Dedifferentiated amniotic fluid mesenchymal stem cell (primary cell): ENCODE results near the gene MYLK3.

Experiments used
- DNase-seq: peaks from one replicate; pipeline ENCODE4 v3.0.0-alpha.2; 2016; ENCODE audit errors: extremely low spot score

The MYLK3 gene

DNA sequence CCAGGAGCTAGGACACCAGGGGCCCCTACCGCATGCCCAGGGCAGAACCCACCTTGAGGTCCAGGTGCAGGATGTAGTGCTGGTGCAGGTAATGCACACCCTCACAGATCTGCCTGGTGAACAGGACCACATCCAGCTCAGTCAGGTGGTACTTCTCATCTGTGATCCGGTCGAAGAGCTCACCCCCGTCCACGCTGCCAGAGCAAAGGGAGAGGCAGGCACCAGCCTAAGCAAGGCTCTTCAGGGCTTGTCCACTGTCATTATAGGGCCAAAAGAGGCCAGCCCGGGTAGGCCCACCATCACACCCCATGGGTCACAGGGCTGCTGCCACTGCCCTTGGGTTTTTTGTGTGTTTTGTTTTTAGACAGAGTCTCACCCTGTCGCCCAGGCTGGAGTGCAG is 21.0 kb downstream of the MYLK3 start:
- DNase-seq = no peak

DNA sequence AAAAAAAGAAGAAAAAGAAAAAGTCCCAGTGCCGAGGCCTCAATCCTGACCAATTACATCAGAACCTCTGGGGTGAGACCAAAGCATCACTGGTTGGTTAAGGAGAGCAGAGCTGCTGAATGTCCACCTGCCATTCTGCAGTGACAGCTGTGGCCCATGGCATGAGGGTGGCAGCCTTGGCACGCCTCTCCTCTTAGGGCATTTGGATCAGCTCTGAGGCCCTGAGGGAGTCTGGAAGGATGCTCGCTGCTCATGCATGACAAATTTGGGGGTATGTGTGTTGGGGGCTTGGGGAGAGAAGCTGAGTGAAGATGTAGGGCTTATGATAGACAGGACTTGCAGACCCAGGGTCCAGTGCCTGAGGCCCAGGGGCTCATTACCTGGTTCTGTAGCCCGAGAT is 26.3 kb downstream of the MYLK3 start:
- DNase-seq = no peak

DNA sequence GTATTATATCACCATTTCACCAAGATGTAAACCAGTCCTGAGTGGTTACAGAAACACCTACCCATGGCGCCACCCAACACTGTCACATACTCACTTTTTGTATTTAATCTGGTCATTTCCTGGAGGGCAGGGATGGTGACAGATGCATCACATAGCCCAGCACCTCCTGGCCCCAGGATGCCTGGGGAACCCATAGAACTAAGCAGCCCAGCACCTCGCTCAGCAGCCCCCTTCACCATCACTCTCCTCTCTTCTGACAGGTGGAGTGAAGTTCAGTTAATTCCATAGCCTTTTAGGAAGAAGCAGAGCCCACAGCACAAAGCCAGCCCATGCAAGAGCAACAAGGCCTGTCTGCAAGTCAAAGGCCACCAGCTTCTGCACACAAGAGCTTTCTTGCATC is 27.5 kb downstream of the MYLK3 start:
- no peak for DNase-seq

DNA sequence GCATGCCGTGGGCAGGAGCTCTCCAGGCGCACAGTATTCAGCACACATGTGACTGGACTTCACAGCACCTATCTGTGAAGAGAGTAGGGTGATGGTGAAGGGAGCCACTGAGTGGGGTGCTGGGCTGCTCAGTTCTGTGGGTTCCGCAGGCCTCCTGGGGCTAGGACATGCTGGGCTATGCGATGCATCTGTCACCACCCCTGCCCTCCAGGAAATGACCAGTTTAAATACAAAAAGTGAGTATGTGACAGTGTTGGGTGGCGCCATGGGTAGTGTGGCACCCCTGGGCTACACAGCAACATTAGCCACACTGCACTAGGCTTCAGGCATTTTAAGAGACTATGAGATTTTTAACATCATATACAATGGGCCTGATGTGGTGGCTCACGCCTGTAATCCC is 28.6 kb downstream of the MYLK3 start:
- DNase-seq = no peak

DNA sequence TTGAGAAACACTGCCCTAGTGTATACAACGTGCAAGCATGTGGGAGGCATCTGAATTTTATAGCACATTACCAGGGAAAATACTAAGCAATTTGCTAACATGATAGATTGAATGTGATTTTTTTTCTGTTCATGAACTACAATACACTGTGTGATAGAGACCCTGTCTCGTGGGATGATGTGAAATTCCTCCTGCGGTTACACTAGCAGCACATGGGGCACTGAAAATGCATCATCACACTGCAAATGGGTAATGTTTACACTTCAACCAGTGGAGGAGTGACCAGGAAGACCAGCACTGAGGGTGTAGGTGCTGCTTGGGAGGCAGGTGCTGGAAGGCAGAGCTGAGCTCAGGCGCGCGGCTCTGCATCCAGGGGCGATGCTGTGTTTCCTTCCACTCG is 29.9 kb downstream of the MYLK3 start:
- no peak for DNase-seq

DNA sequence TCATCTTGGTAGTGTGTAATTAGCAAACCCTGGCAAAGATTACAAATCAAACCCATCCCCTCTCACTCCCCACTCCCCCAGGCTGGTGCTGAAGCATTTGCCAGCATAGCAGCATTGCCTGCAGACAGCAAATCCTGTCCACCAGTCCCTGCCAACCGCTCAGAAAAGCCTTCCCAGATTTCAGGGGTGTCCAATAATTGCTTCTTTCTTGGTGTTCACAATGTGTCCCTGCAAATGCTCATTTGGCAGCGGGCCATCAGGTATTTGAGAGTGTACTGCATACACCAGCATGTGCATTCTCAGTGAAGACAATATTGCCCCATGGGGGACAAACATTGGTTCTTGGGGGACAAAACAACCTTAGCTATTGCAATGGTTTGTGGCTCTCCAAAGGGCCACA is 30.5 kb downstream of the MYLK3 start:
- DNase-seq = no peak

DNA sequence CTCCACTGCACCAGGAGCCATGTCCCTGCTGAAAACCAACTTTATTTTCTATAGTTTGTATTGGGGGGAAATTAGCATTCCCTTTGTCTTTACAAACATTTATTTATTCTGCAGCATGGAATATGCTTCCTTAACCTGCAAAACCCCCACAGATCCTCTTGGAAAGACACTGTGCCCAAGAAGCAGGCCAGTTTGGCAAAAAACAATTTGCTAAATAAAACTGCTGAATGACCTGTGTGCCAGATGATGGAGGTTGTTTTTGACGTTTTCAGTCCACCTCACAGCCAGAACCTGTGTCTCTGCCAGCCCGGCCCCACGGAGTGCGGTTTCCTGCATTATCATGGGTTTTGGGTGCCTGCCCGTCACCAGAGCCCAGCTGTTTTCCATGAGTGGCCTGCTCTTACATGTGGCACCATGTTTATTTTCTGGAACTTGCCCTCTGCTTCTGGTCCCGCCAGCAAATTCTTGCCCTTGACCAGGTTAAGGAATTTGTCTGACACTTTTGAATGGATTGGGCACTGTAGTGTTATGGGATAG is 32.3 kb downstream of the MYLK3 start:
- no peak for DNase-seq

DNA sequence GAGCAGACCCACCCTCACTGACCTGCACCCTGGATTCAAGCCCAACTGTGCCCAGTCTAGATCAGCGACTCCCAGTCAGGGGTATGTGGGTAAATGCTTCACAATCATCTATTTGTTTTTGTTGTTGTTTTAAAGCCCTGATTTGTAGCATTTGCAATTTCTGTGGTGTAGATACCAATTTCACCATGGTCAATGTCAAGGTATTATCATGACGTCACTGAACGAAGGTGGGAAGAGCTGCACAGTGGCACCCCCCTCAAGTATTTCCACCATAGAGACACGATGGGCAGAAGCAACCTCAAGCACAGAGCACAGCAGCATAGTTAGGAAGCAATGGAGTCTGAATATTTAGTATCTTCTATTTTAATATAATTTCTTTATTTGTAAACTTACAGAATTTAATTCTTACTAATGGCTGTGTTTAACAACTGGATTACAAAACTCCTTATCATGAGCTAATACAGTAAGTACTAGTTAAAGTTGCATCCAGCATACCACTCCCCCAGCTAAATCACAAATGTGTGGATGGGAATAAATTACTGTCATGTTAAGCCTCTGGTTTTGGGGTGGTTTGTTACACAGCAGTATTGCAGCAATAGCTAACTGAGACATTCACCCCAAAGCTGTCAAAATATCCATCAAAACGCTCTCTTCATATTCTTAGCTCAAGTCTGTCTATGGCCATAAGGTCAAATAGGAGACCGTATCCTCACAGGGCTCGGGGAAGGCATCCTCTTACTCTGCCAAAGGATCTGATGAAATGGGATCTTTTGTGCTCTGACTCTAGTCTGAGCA is 33.1 kb downstream of the MYLK3 start:
- no peak for DNase-seq

DNA sequence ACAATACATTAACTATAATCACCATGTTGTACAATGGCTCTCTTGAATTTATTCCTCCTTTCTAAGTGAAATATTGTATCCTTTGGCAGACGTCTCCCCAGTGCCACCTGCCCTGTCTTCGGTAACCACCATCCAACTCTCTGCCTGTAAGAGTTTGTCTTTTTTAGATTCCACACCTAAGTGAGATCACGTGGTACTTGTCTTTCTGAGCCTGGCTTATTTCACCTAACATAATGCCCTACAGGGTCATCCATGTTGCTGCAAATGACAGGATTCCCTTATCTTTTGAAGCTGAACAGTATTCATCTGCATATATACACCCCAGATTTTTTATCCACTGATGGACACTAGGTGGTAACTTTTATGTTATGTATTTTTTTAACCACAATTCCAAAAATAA is 34.5 kb downstream of the MYLK3 start:
- DNase-seq = no peak

DNA sequence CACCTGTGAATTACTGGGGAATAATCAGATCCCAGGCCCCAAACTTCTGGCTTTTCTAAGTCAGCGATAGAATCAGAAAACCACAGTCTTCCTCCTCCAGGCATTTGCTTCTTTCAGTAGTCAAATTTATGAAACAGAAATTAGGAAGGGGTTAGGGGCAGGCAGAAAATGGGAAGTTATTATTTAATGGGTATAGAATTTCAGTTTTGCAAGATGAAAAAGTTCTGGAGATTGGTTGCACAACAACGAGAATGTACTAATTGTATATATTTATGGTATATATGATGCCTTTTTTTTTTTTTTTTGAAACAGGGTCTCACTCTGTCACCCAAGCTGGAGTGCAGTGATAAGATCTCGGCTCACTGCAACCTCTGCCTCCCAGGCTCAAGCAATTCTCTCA is 35.2 kb downstream of the MYLK3 start:
- no peak for DNase-seq

DNA sequence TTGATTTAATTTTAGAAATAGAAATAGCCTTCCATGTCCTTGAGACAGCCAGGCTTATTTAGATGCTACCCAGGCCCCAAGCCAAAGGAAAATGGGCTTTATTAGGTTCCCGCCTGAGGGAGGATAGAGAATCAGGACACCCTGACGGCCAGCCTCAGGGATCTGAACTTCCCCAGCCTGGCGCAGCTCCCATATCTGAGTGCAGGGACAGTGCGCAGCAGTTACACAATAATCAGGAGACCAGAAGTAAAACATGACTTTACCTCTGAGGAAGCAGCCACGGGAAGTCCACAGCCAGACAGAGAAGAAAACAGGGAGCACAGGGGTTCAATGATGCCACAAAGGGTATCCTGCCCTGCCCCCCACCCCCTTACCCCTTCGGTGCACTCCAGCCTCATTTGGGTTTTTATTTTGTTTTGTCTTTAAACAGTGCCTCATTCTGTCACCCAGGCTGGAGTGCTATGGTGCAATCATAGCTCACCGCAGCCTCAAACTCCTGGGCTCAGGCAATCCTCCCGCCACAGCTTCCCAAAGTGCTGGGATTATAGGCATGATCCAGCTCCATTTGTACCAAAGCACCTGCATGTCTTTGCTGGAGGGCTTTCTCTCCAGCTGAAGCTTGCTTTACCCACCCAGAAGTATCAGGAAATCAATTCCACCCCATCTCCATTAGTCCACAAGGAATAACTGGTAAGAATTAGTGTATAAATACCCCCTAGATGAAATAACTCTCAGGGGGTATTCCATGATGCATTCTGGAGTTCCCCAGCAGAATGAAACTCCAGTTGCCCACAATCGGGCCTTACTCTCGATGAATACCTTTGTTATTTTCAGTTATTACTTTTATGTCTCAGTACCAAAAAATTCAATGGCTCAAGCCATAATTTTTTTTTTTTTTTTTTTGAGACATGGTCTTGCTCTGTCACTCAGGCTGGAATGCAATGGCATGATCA is 36.8 kb downstream of the MYLK3 start:
- no peak for DNase-seq

DNA sequence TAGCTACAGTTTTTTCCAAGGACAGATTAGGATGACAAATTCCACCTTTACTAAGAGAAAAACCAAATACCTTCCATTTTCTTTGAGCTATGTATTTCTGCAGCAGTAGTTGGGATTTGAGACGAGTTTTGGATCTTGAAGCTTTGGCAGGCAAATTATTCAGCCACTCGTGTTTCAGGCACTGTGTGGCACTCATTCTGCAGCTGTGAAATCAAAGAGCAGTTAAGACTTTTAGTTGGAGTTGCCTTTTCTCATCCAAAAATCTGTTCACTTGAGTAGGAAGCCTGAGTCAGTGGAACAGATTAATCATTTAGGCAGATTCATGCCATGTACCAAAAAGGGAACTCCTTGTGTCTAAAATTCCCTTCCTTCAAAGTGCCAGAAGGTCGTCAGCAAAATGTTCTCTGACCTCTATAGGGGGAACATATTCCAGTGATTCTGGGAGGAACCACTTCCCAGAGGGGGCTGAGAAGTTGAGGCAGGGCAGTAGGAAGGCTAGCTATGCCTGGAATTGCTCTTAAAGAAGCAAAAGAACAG is 38.6 kb downstream of the MYLK3 start:
- DNase-seq = no peak

DNA sequence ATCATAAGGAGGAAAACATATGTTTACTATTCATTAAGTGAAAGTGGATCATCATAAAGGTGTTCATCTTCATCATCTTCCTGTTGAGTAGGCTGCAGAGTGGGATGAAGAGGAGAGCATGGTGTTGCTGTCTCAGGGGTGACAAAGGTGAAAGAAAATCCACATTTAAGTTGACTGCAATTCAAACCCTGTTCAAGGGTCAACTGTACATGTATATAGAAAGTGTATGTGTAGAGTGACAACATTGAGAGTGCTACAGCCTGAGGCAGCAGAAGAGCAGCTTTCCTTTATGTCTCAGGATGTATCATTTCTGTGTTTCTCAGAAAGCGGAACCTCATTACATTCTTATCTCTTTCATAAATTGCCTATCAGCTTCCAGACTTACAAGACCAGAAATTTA is 41.5 kb downstream of the MYLK3 start:
- DNase-seq = no peak

DNA sequence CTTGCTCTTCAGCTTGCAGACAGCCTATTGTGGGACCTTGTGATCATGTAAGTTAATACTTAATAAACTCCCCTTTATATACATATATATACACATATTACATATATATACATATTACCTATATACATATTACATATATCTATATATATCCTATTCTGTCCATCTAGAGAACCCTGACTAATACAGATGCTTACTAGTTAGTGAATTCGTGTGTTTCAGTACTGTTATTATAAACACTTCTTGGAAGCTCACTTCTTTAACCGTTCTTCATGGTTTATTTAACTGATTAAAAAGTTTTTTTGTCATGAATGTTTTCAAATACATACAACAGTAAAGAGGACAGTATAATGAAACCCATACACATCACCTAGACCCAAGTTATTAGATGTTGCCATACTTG is 46.1 kb downstream of the MYLK3 start:
- no peak for DNase-seq

DNA sequence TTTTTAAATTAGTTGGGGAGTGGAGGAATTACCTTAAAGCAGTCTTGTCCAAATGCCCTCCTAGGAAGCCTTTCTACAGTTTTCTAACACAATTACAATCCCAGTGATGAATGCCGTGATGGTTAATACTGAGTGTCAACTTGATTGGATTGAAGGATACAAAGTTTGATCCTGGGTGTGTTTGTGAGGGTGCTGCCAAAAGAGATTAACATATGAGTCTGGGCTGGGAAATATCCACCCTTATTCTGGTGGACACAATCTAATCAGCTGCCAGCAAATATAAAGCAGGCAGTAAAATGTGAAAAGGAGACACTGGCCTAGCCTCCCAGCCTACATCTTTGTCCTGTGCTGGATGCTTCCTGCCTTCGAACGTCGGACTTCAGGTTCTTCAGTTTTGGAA is 46.5 kb downstream of the MYLK3 start:
- DNase-seq = no peak

DNA sequence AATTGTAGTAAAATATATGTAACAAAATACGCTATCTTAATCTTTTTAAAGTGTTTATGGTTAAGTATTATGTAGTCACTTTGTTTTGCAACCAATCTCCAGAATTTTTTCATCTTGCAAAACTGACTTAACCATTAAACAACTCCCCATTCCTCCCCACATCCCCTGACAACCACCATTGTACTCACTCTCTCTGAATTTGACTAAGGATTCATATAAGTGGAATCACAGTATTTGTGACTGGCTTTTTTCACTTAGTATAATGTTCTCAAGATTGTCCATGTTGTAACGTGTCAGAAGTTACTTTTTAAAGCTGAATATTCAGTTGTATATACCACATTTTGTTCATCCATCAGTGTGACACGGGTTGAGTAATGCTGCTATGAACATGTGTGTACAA is 48.1 kb downstream of the MYLK3 start:
- DNase-seq = no peak

DNA sequence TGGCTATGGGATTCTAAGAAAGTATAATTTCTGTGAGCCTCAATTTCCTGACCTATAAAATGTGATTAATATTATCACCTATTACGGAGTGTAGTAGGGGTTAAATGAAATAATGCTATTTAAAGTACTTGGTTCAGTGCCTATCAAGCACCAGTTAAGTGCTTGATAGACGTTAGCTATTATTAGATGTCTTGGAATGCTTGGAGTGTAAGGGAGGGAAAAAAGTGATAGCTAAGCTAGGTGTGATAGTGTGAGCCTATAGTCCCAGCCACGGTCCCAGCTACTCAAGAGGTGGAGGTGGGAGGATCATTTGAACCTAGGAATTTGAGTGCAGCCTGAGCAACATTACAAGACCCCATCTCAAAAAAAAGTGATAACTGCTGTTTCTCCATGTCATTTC is 51.2 kb downstream of the MYLK3 start:
- DNase-seq = no peak

DNA sequence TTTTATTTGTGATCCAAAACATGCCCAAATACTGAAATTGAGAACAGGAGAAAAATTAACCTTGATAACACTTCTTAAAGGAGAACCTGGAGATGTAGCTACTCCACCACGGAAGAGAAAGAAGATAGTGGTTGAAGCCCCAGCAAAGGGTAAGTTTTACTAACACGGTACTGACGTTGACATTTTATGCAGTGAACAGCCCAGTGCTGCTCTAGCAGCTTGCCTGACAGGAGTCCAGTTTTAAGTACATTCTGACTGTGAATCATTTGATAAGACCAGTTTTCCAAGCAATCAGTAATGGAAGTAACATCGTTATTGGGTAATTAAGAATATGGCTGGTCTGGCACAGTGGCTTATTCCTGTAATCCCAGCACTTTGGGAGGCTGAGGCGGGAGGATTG is 52.2 kb downstream of the MYLK3 start:
- DNase-seq = no peak

DNA sequence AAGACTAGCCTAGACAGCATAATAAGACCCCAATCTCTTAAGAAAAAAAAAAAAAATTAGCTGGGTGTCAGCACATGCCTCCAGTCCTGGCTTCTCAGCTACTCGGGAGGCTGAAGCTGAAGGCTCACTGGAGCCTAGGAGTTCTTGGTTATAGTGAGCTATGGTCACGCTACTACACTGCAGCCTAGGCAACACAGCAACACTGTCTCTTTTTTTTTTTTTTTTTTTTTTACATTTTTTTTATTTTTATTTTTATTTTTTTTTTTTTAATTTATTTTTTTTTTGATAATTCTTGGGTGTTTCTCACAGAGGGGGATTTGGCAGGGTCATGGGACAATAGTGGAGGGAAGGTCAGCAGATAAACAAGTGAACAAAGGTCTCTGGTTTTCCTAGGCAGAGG is 54.5 kb downstream of the MYLK3 start:
- DNase-seq = no peak

DNA sequence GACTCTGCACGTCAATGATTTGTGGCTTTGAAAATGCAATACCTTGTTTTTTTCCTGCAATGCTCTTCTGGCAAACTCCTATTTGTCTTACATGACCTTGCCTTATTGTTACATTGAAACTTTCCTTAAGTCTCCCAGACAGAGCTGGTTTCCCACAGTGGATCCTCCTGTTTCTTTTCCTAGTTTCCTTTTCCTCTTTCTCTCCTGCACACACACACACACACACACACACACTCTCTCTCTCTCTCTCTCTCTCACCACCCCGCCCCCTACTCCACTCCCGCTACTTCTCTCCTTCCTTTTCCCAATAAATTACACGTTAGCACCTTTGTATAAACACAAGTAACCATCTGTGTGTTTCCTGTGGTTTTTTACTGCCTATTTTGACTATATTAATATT is 56.4 kb downstream of the MYLK3 start:
- DNase-seq = no peak

DNA sequence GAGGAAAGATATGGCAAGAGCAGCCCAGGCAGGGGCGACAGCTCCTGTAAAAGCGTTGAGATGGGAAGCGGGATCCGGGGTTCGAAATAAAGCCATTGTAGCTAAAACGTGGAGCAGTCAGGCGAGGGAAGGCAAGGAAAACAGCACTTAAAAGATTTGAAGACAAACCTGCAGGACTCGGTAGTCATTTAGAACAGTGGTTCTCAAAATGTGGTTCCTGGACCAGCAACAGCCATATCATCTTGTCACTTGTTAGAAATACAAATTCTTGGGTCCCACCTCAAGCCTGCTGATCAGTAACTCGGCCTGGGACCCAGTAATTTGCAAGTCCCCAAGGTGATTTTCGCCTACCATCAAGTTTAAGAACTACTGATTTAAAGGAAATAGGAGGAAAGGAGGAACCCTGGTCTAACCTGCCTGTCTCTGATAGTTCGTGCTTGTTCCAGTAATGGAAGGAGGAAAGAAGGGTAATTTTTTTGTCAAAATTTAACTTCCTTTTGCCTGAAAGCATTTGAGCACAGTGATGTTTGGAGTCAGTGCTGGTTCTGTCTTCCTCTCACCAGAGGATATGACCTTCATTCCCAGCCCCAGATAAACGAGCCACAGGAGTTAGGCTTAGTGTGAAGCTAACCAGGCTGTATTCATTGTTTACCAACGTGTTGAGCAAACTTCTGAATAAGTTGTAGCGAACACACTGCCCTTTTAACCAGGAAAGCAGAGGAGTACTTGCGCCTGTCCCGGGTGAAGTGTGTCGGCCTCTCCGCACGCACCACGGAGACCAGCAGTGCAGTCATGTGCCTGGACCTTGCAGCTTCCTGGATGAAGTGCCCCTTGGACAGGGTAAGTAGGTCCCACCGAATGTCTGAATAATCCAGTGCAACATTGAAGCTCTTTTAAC is 57.6 kb downstream of the MYLK3 start:
- DNase-seq = no peak
